MCF 10A (cell line): Measurements from ENCODE around the gene CHD9. TPM values are rescaled to one million over a fixed set of nuclear protein-coding genes. Genes with fewer than 3 reads are reported as not detected.

ENCODE experiments used
- BruUV-seq: library from RNA; stranded (reverse); fragments of 400-500 nt; replicated peaks from 2 replicates; lab custom pipeline; 2021; lab: Mats Ljungman, UMichigan
- CTCF ChIA-PET: fragments of 300-600 bp; sonication (Branson Sonifier 250); formaldehyde crosslinking; extraction: SDS; loops from one replicate; lab custom pipeline; 2021; ENCODE audit warnings: antibody characterized with exemption, inconsistent platforms; lab: Yijun Ruan, JAX
- POLR2A ChIA-PET: fragments of 300-600, 350-650 bp; sonication (Branson Sonifier 250); formaldehyde crosslinking; extraction: SDS; loops from one replicate; lab custom pipeline; 2020; ENCODE audit warnings: antibody characterized with exemption, inconsistent platforms; lab: Yijun Ruan, JAX
- DNase-seq: peaks from one replicate; pipeline ENCODE4 v3.0.0-alpha.2; 2018; ENCODE audit not compliant: unreplicated experiment
- H3K27ac Mint-ChIP-seq: one replicate; pipeline ENCODE4 v1.8.0; 2022; ENCODE audit warnings: mild to moderate bottlenecking, low read depth, mixed read lengths; ENCODE audit not compliant: unreplicated experiment
- H3K27me3 Mint-ChIP-seq: one replicate; pipeline ENCODE4 v1.8.0; 2022; ENCODE audit warnings: mixed read lengths; ENCODE audit not compliant: insufficient read depth, unreplicated experiment
- H3K36me3 Mint-ChIP-seq: one replicate; pipeline ENCODE4 v1.8.0; 2022; ENCODE audit warnings: mild to moderate bottlenecking, moderate library complexity, mixed read lengths; ENCODE audit not compliant: insufficient read depth, unreplicated experiment
- H3K4me1 Mint-ChIP-seq: one replicate; pipeline ENCODE4 v1.8.0; 2022; ENCODE audit warnings: mixed read lengths; ENCODE audit not compliant: insufficient read depth, unreplicated experiment
- H3K4me3 Mint-ChIP-seq: one replicate; pipeline ENCODE4 v1.8.0; 2022; ENCODE audit warnings: mild to moderate bottlenecking, moderate library complexity, mixed read lengths; ENCODE audit not compliant: unreplicated experiment
- H3K9me3 Mint-ChIP-seq: one replicate; pipeline ENCODE4 v1.8.0; 2022; ENCODE audit warnings: mixed read lengths; ENCODE audit not compliant: unreplicated experiment
- CTCF ChIP-seq: fragments of 200-600 bp; IDR thresholded peaks from one replicate; pipeline ENCODE4 v1.8.0; 2022; ENCODE audit warnings: antibody characterized with exemption, mild to moderate bottlenecking; ENCODE audit not compliant: unreplicated experiment
- intact Hi-C: fragments of 100-400 bp; cut with micrococcal nuclease; formaldehyde crosslinking; loops from 2 replicates; pipeline ENCODE4 v1.14.1; 2022
- total RNA-seq: library from RNA; stranded (reverse); gene quantifications from 2 replicates; pipeline ENCODE4 v1.2.3, GENCODE V29; 2022

The CHD9 gene
- total RNA-seq, 1 experiment from 2014 or later = 62.8 TPM

- Mint-ChIP-seq H3K27me3 (no peaks in the 10 kb centered on the region), H3K9me3 (no peaks in the 10 kb centered on the region), H3K27ac (peak overlapping the region; percentile 83), H3K36me3 (peaks cover 5% of the 10 kb centered on the region), H3K4me1 (peaks cover 46% of the 10 kb centered on the region), H3K4me3 (peak overlapping the region; percentile 86)
- BruUV-seq = TSS peak; percentile 32
- CTCF ChIA-PET = interaction anchor here (0.6 to 4.1 kb wide), 32 partner anchors 7 to 228 kb away, joined by 3 to 48 read pairs (median 4); no protein-coding TSS in a partner anchor
- DNase-seq = peak; percentile 65
- intact Hi-C loops = loop anchor here (1.0 to 10.0 kb wide), 7 partner anchors 25 to 379 kb away; partner anchors contain the start of gene RBL2
- no peak for TF ChIP-seq CTCF
- POLR2A ChIA-PET = interaction anchor here (0.7 to 5.5 kb wide), 19 partner anchors 24 to 164 kb away, joined by 3 to 68 read pairs (median 7); no protein-coding TSS in a partner anchor
Observed at GRCh38 chr16:53055541-53056391, 975 bp downstream of the CHD9 start.

GRCh38 chr16:53056392-53056881, 1.6 kb downstream of the CHD9 start:
- peak; percentile 17 for DNase-seq
- BruUV-seq = no TSS peak

GRCh38 chr16:53057658-53058057, 2.9 kb downstream of the CHD9 start:
- H3K27ac Mint-ChIP-seq = peak overlapping the region; percentile 83
- intact Hi-C loops = loop anchor here (10.0 kb wide), 1 partner anchor 377 kb away; the partner anchor contains the start of gene RBL2
- BruUV-seq = no TSS peak
- no peak overlapping the region for H3K4me3 Mint-ChIP-seq
- peaks cover 58% of the 10 kb centered on the region for H3K4me1 Mint-ChIP-seq
- no peaks in the 10 kb centered on the region for H3K9me3 Mint-ChIP-seq
- no peak for DNase-seq
- no peaks in the 10 kb centered on the region for H3K27me3 Mint-ChIP-seq
- CTCF ChIA-PET = interaction anchor here (0.6 to 3.5 kb wide), 8 partner anchors 13 to 163 kb away, joined by 3 to 21 read pairs (median 4); no protein-coding TSS in a partner anchor
- peaks cover 5% of the 10 kb centered on the region for H3K36me3 Mint-ChIP-seq
- no peak for TF ChIP-seq CTCF
- POLR2A ChIA-PET = interaction anchor here (0.6 to 4.9 kb wide), 8 partner anchors 9 to 151 kb away, joined by 3 to 66 read pairs (median 5); no protein-coding TSS in a partner anchor

More at GRCh38 chr16:53056392-53056881, 1.6 kb downstream of the CHD9 start:
- TF ChIP-seq CTCF = no peak
- peak overlapping the region; percentile 83 for H3K27ac Mint-ChIP-seq
- H3K4me3 Mint-ChIP-seq = peak overlapping the region; percentile 86
- H3K9me3 Mint-ChIP-seq = no peaks in the 10 kb centered on the region
- CTCF ChIA-PET = interaction anchor here (0.6 to 4.1 kb wide), 19 partner anchors 10 to 1789 kb away, joined by 3 to 48 read pairs (median 8); no protein-coding TSS in a partner anchor
- intact Hi-C loops = loop anchor here (1.0 to 10.0 kb wide), 2 partner anchors 38 to 378 kb away; partner anchors contain the start of gene RBL2
- H3K27me3 Mint-ChIP-seq = no peaks in the 10 kb centered on the region
- POLR2A ChIA-PET = interaction anchor here (1.0 to 5.5 kb wide), 15 partner anchors 11 to 163 kb away, joined by 3 to 68 read pairs (median 10); no protein-coding TSS in a partner anchor
- peaks cover 51% of the 10 kb centered on the region for H3K4me1 Mint-ChIP-seq
- peaks cover 5% of the 10 kb centered on the region for H3K36me3 Mint-ChIP-seq
